GM18909 (cell line): ENCODE results near the gene PHYKPL.
A peak's percentile ranks its signal among the peaks of the same experiment; 100 is the strongest.
"Not testable (repeated sequence)": the region's sequence is repeated elsewhere in the genome, so short reads cannot be mapped to it uniquely, and the experiment has no call there.

Source experiments
- ATAC-seq: cut with Tn5 transposase; IDR thresholded peaks from one replicate; pipeline ENCODE4 v1.9.1; 2021; ENCODE audit warnings: mild to moderate bottlenecking; ENCODE audit not compliant: unreplicated experiment, poor library complexity

The PHYKPL gene

GRCh38 chr5:178241231-178241663 is 8.6 kb upstream of the PHYKPL start:
- no peak for ATAC-seq

- ATAC-seq = no peak
These were observed 8.2 kb upstream of the PHYKPL start for GRCh38 chr5:178240766-178241165.

GRCh38 chr5:178240341-178240741 is 7.7 kb upstream of the PHYKPL start:
- ATAC-seq = no peak

GRCh38 chr5:178239626-178240301 is 7.2 kb upstream of the PHYKPL start:
- ATAC-seq = not testable (repeated sequence)

- ATAC-seq = peak; percentile 33
These were observed 6.3 kb upstream of the PHYKPL start for GRCh38 chr5:178238711-178239592.

- ATAC-seq = no peak
These were observed 5.7 kb upstream of the PHYKPL start for GRCh38 chr5:178238313-178238635.

- ATAC-seq = no peak
These were observed 5.1 kb upstream of the PHYKPL start for GRCh38 chr5:178237431-178238312.

- ATAC-seq = no peak
These were observed 4.1 kb upstream of the PHYKPL start for GRCh38 chr5:178236679-178237078.

GRCh38 chr5:178236126-178236525 is 3.5 kb upstream of the PHYKPL start:
- ATAC-seq = no peak

- ATAC-seq = no peak
These were observed 3.0 kb upstream of the PHYKPL start for GRCh38 chr5:178235588-178235974.

GRCh38 chr5:178234750-178235587 is 2.4 kb upstream of the PHYKPL start:
- ATAC-seq = no peak

GRCh38 chr5:178234121-178234749 is 1.6 kb upstream of the PHYKPL start:
- ATAC-seq = no peak

GRCh38 chr5:178232920-178233429 is 373 bp upstream of the PHYKPL start:
- no peak for ATAC-seq

GRCh38 chr5:178231539-178232123 is 971 bp downstream of the PHYKPL start:
- ATAC-seq = no peak

GRCh38 chr5:178230879-178231538 is 1.6 kb downstream of the PHYKPL start:
- ATAC-seq = no peak

GRCh38 chr5:178229861-178230260 is 2.7 kb downstream of the PHYKPL start:
- no peak for ATAC-seq

GRCh38 chr5:178229111-178229510 is 3.5 kb downstream of the PHYKPL start:
- not testable (repeated sequence) for ATAC-seq

GRCh38 chr5:178228609-178229008 is 4.0 kb downstream of the PHYKPL start:
- no peak for ATAC-seq
